IPS-18a (cell line): Measurements from ENCODE around the gene SLC16A9.

ENCODE experiments used
- H3K27ac ChIP-seq: one replicate; pipeline ENCODE4 v1.5.1; 2013; ENCODE audit warnings: low read length
- H3K27me3 ChIP-seq: one replicate; pipeline ENCODE4 v1.6.1; 2013; ENCODE audit warnings: mild to moderate bottlenecking, low read length; ENCODE audit not compliant: control insufficient read depth, insufficient read depth
- H3K36me3 ChIP-seq: one replicate; pipeline ENCODE4 v1.6.1; 2013; ENCODE audit warnings: low read depth, low read length; ENCODE audit not compliant: control insufficient read depth
- H3K4me1 ChIP-seq: one replicate; pipeline ENCODE4 v1.6.1; 2013; ENCODE audit warnings: low read depth, low read length; ENCODE audit not compliant: control insufficient read depth
- H3K4me3 ChIP-seq: one replicate; pipeline ENCODE4 v1.5.1; 2013; ENCODE audit warnings: low read length
- H3K9ac ChIP-seq: one replicate; pipeline ENCODE4 v1.6.1; 2013; ENCODE audit warnings: mild to moderate bottlenecking, low read length, moderate library complexity
- H3K9me3 ChIP-seq: one replicate; pipeline ENCODE4 v1.6.1; 2013; ENCODE audit warnings: low read depth, low read length; ENCODE audit not compliant: control insufficient read depth

SLC16A9 gene

GRCh38 chr10:59624136-59624535, 85.5 kb downstream of the SLC16A9 start:
- no peaks in the 10 kb centered on the region for H3K9me3 ChIP-seq
- H3K9ac ChIP-seq, result no peak overlapping the region
- no peaks in the 10 kb centered on the region for H3K27me3 ChIP-seq
- no peaks in the 10 kb centered on the region for H3K36me3 ChIP-seq
- H3K4me1 ChIP-seq, result peaks cover 10% of the 10 kb centered on the region
- H3K4me3 ChIP-seq, result no peak overlapping the region
- H3K27ac ChIP-seq, result no peak overlapping the region

- Histone ChIP-seq H3K4me3 (no peak overlapping the region), H3K27ac (no peak overlapping the region)
Measured at GRCh38 chr10:59623133-59624121, 86.2 kb downstream of the SLC16A9 start.

GRCh38 chr10:59622320-59623132, 87.1 kb downstream of the SLC16A9 start:
- no peaks in the 10 kb centered on the region for H3K27me3 ChIP-seq
- peaks cover 10% of the 10 kb centered on the region for H3K4me1 ChIP-seq
- no peak overlapping the region for H3K9ac ChIP-seq
- H3K27ac ChIP-seq, result no peak overlapping the region
- H3K4me3 ChIP-seq, result no peak overlapping the region
- H3K36me3 ChIP-seq, result no peaks in the 10 kb centered on the region
- H3K9me3 ChIP-seq, result no peaks in the 10 kb centered on the region

More at GRCh38 chr10:59623133-59624121, 86.2 kb downstream of the SLC16A9 start:
- no peak overlapping the region for H3K9ac ChIP-seq
- H3K9me3 ChIP-seq, result no peaks in the 10 kb centered on the region
- H3K27me3 ChIP-seq, result no peaks in the 10 kb centered on the region
- H3K4me1 ChIP-seq, result peaks cover 10% of the 10 kb centered on the region
- no peaks in the 10 kb centered on the region for H3K36me3 ChIP-seq

GRCh38 chr10:59621771-59622170, 87.9 kb downstream of the SLC16A9 start:
- Histone ChIP-seq H3K4me1 (peaks cover 7% of the 10 kb centered on the region), H3K4me3 (no peak overlapping the region), H3K27ac (no peak overlapping the region), H3K36me3 (no peaks in the 10 kb centered on the region), H3K9ac (no peak overlapping the region), H3K9me3 (no peaks in the 10 kb centered on the region), H3K27me3 (no peaks in the 10 kb centered on the region)

GRCh38 chr10:59618666-59619065, 91.0 kb downstream of the SLC16A9 start:
- H3K27me3 ChIP-seq, result no peaks in the 10 kb centered on the region
- H3K36me3 ChIP-seq, result no peaks in the 10 kb centered on the region
- H3K4me1 ChIP-seq, result no peaks in the 10 kb centered on the region
- no peak overlapping the region for H3K27ac ChIP-seq
- no peak overlapping the region for H3K9ac ChIP-seq
- H3K4me3 ChIP-seq, result no peak overlapping the region
- H3K9me3 ChIP-seq, result no peaks in the 10 kb centered on the region

GRCh38 chr10:59617996-59618395, 91.7 kb downstream of the SLC16A9 start:
- H3K27ac ChIP-seq, result no peak overlapping the region
- no peaks in the 10 kb centered on the region for H3K36me3 ChIP-seq
- H3K4me3 ChIP-seq, result no peak overlapping the region
- no peaks in the 10 kb centered on the region for H3K27me3 ChIP-seq
- no peak overlapping the region for H3K9ac ChIP-seq
- H3K4me1 ChIP-seq, result no peaks in the 10 kb centered on the region
- no peaks in the 10 kb centered on the region for H3K9me3 ChIP-seq

- Histone ChIP-seq H3K27me3 (no peaks in the 10 kb centered on the region), H3K9me3 (no peaks in the 10 kb centered on the region), H3K9ac (no peak overlapping the region), H3K4me3 (no peak overlapping the region), H3K36me3 (no peaks in the 10 kb centered on the region), H3K27ac (no peak overlapping the region), H3K4me1 (no peaks in the 10 kb centered on the region)
Measured at GRCh38 chr10:59611048-59611447, 98.6 kb downstream of the SLC16A9 start.

GRCh38 chr10:59607970-59608369, 101.7 kb downstream of the SLC16A9 start:
- H3K9ac ChIP-seq, result no peak overlapping the region

GRCh38 chr10:59606551-59606961, 103.1 kb downstream of the SLC16A9 start:
- Histone ChIP-seq H3K4me1 (no peaks in the 10 kb centered on the region), H3K36me3 (no peaks in the 10 kb centered on the region), H3K9ac (no peak overlapping the region), H3K27ac (no peak overlapping the region), H3K9me3 (no peaks in the 10 kb centered on the region), H3K27me3 (no peaks in the 10 kb centered on the region), H3K4me3 (no peak overlapping the region)

More at GRCh38 chr10:59607970-59608369, 101.7 kb downstream of the SLC16A9 start:
- Histone ChIP-seq H3K36me3 (no peaks in the 10 kb centered on the region), H3K27me3 (no peaks in the 10 kb centered on the region), H3K4me3 (no peak overlapping the region), H3K9me3 (no peaks in the 10 kb centered on the region), H3K4me1 (no peaks in the 10 kb centered on the region), H3K27ac (no peak overlapping the region)

- Histone ChIP-seq H3K27me3 (no peaks in the 10 kb centered on the region), H3K4me3 (no peak overlapping the region), H3K27ac (no peak overlapping the region), H3K9ac (no peak overlapping the region), H3K4me1 (no peaks in the 10 kb centered on the region), H3K9me3 (no peaks in the 10 kb centered on the region), H3K36me3 (no peaks in the 10 kb centered on the region)
Measured at GRCh38 chr10:59601985-59602384, 107.7 kb downstream of the SLC16A9 start.
